HCT116 (cell line): ENCODE data around the gene CARS1. TPM values are rescaled to one million over a fixed set of nuclear protein-coding genes. Genes with fewer than 3 reads are reported as not detected.

Source experiments
- ATAC-seq: fragments of 200-7000 bp; cut with Tn5 transposase; 2 replicates; pipeline ENCODE4 v1.9.1; 2020; ENCODE audit warnings: mild to moderate bottlenecking, moderate library complexity
- BruUV-seq: library from RNA; stranded (reverse); fragments of 400-500 nt; replicated peaks from 2 replicates; lab custom pipeline; 2021; lab: Mats Ljungman, UMichigan
- CTCF ChIA-PET: fragments of 300-600 bp; sonication (Branson Sonifier 250); formaldehyde crosslinking; loops from one replicate; lab custom pipeline; 2021; ENCODE audit warnings: antibody characterized with exemption; lab: Charles Lee
- POLR2A ChIA-PET: fragments of 300-600, 350-600 bp; sonication (Branson Sonifier 250); formaldehyde crosslinking; loops from one replicate; lab custom pipeline; 2021; ENCODE audit warnings: antibody characterized with exemption; lab: Charles Lee
- RAD21 ChIA-PET, 2 experiments: fragments of 300-600 bp; sonication (Branson Sonifier 250); formaldehyde crosslinking; loops; one replicate each; lab custom pipeline; 2023; ENCODE audit warnings: low total read pairs in 2 of 2; ENCODE audit not compliant: uncharacterized antibody in 2 of 2, unreplicated experiment in 2 of 2, low non-redundant PET in 1 of 2; lab: Charles Lee
- DNase-seq: peaks from one replicate; pipeline ENCODE4 v3.0.0-alpha.2; 2010; ENCODE audit warnings: low read depth, low spot score
- H2AFZ ChIP-seq: fragments of 200-600 bp; shearing (Covaris generic), sonication (generic); 2 replicates; pipeline ENCODE4 v1.6.1; 2017; ENCODE audit warnings: low read depth, mixed run types, mixed read lengths, antibody characterized with exemption, low read length; ENCODE audit not compliant: poor library complexity, severe bottlenecking
- H3K27ac ChIP-seq: 2 replicates; pipeline ENCODE4 v1.5.1; 2012; ENCODE audit warnings: low read depth, low read length
- H3K27me3 ChIP-seq: fragments of 200-600 bp; sonication (generic); 2 replicates; pipeline ENCODE4 v1.6.1; 2016; ENCODE audit warnings: mixed run types, low read length, mixed read lengths; ENCODE audit not compliant: insufficient read depth
- H3K36me3 ChIP-seq, 2 experiments: fragments of 200-500 bp in 1 of 2; fragments of 200-600 bp in 1 of 2; sonication (Bioruptor generic) in 1 of 2; sonication (generic) in 1 of 2; 2 replicates each; pipeline versions ENCODE4 v1.5.1 to v1.6.1; 2014 to 2016; ENCODE audit warnings: low read length in 2 of 2, inconsistent platforms in 1 of 2, mixed read lengths in 1 of 2, mixed run types in 1 of 2; ENCODE audit not compliant: insufficient read depth in 2 of 2, control insufficient read depth in 1 of 2
- H3K4me1 ChIP-seq, 2 experiments: fragments of 200-600 bp in 1 of 2; sonication (generic) in 1 of 2; 2 replicates each; pipeline versions ENCODE4 v1.5.1 to v1.6.1; 2012 to 2017; ENCODE audit warnings: low read length in 2 of 2, inconsistent platforms in 1 of 2, mild to moderate bottlenecking in 1 of 2, mixed read lengths in 1 of 2, mixed run types in 1 of 2, moderate library complexity in 1 of 2; ENCODE audit not compliant: insufficient read depth in 2 of 2, control insufficient read depth in 1 of 2
- H3K4me2 ChIP-seq: fragments of 200-600 bp; sonication (generic); 2 replicates; pipeline ENCODE4 v1.6.1; 2017; ENCODE audit warnings: mixed run types, low read length, mixed read lengths
- H3K4me3 ChIP-seq, 2 experiments: fragments of 200-600 bp in 1 of 2; sonication (generic) in 1 of 2; replicated peaks in 1 of 2; 2 replicates each; pipeline ENCODE4 v1.5.1; 2011 to 2016; ENCODE audit warnings: low read length in 2 of 2, control low read depth in 1 of 2, low read depth in 1 of 2, mild to moderate bottlenecking in 1 of 2, mixed read lengths in 1 of 2, mixed run types in 1 of 2
- H3K79me2 ChIP-seq: fragments of 200-600 bp; sonication (generic); 2 replicates; pipeline ENCODE4 v1.6.1; 2017; ENCODE audit warnings: mild to moderate bottlenecking, mixed run types, low read length, moderate library complexity, mixed read lengths; ENCODE audit not compliant: insufficient read depth
- H3K9ac ChIP-seq: fragments of 200-600 bp; sonication (generic); 2 replicates; pipeline ENCODE4 v1.6.1; 2016; ENCODE audit warnings: low read length, mixed read lengths
- H3K9me2 ChIP-seq: fragments of 200-600 bp; sonication (generic), shearing (Covaris generic); 2 replicates; pipeline ENCODE4 v1.6.1; 2017; ENCODE audit warnings: mixed run types, mild to moderate bottlenecking, moderate library complexity; ENCODE audit not compliant: insufficient read depth
- H3K9me3 ChIP-seq, 2 experiments: fragments of 200-500 bp in 1 of 2; fragments of 200-600 bp in 1 of 2; sonication (Bioruptor generic) in 1 of 2; sonication (generic) in 1 of 2; 2 replicates each; pipeline ENCODE4 v1.6.1; 2014 to 2017; ENCODE audit warnings: low read length in 2 of 2, mixed read lengths in 2 of 2, inconsistent platforms in 1 of 2, low read depth in 1 of 2, mild to moderate bottlenecking in 1 of 2, mixed run types in 1 of 2, moderate library complexity in 1 of 2; ENCODE audit not compliant: control insufficient read depth in 1 of 2, insufficient read depth in 1 of 2
- H4K20me1 ChIP-seq: fragments of 200-600 bp; sonication (generic), shearing (Covaris generic); 2 replicates; pipeline ENCODE4 v1.6.1; 2017; ENCODE audit warnings: mixed run types, mild to moderate bottlenecking, moderate library complexity; ENCODE audit not compliant: insufficient read depth
- CBX3 ChIP-seq: IDR thresholded peaks from 2 replicates; pipeline ENCODE4 v1.6.1; 2012; ENCODE audit warnings: low read depth
- CTCF ChIP-seq, 3 experiments: fragments of 200-600 bp in 1 of 3; sonication (generic) in 1 of 3; IDR thresholded peaks in 2 of 3; conservative IDR thresholded peaks in 1 of 3; 2 replicates each; pipeline ENCODE4 v1.5.1; 2012 to 2017; ENCODE audit warnings: low read depth in 2 of 3, low read length in 2 of 3, antibody characterized with exemption in 1 of 3, borderline replicate concordance in 1 of 3, control low read depth in 1 of 3, mild to moderate bottlenecking in 1 of 3, mixed read lengths in 1 of 3, mixed run types in 1 of 3, moderate library complexity in 1 of 3; ENCODE audit not compliant: insufficient read depth in 1 of 3
- EZH2phosphoT487 ChIP-seq: fragments of 200-600 bp; IDR thresholded peaks from 2 replicates; pipeline ENCODE4 v1.6.1; 2018; ENCODE audit warnings: antibody characterized with exemption, borderline replicate concordance
- FOSL1 ChIP-seq: IDR thresholded peaks from 2 replicates; pipeline ENCODE4 v1.6.1; 2012; ENCODE audit warnings: low read depth
- JUND ChIP-seq: IDR thresholded peaks from 2 replicates; pipeline ENCODE4 v1.6.1; 2012
- MAX ChIP-seq: IDR thresholded peaks from 2 replicates; pipeline ENCODE4 v1.6.1; 2012
- POLR2A ChIP-seq: IDR thresholded peaks from 2 replicates; pipeline ENCODE4 v1.7.0; 2011; ENCODE audit warnings: borderline replicate concordance; ENCODE audit not compliant: insufficient read depth, insufficient read length; ENCODE audit errors: extremely low read depth
- POLR2AphosphoS5 ChIP-seq: IDR thresholded peaks from 2 replicates; pipeline ENCODE4 v1.6.1; 2011; ENCODE audit warnings: mild to moderate bottlenecking, low read depth, low read length, moderate library complexity
- RAD21 ChIP-seq: IDR thresholded peaks from 2 replicates; pipeline ENCODE4 v1.6.1; 2012; ENCODE audit warnings: low read depth, mild to moderate bottlenecking
- intact Hi-C: fragments of 100-400 bp; cut with micrococcal nuclease; formaldehyde crosslinking; loops from 2 replicates; pipeline ENCODE4 v1.10.0; 2022
- total RNA-seq: library from RNA; stranded (reverse); gene quantifications from one replicate; pipeline ENCODE4 v1.2.1, GENCODE V29; 2021; ENCODE audit not compliant: unreplicated experiment

The CARS1 gene
- total RNA-seq, 1 experiment from 2014 or later, result 124 TPM

DNA sequence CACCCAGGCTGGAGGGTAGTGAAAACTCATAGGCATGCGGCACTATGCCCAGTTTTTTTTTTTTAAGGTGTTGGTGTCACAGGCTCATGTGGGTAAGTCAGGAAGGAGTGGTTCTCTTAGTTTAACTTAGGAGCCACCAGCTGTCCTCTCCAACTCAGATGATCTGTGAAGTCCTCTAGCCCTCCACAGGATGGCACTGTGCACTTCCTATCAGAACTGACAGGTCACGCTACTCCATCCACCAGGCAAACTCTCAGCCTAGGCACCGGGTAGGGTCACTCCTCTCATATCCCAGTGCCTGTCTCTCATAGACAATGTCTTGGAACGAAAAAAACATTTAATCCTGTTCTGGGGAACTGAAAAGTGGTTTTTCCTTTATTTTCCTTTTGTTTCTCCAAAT, 81.6 kb downstream of the CARS1 start:
- ATAC-seq (peak; percentile 96), DNase-seq (peak; percentile 36)
- H2AFZ ChIP-seq, result no peak overlapping the region
- ChIA-PET POLR2A (no interaction called here), CTCF (interaction anchor here (0.8 to 1.9 kb wide), 4 partner anchors 22 to 116 kb away, joined by 3 to 5 read pairs (median 4); no protein-coding TSS in a partner anchor), RAD21 (no interaction called here)
- H3K9ac ChIP-seq, result no peak overlapping the region
- no peaks in the 10 kb centered on the region for H3K27me3 ChIP-seq
- H3K4me3 ChIP-seq, result no peak overlapping the region
- no TSS peak for BruUV-seq
- no peaks in the 10 kb centered on the region for H3K4me1 ChIP-seq
- no peak overlapping the region for H3K4me2 ChIP-seq
- no peaks in the 10 kb centered on the region for H3K9me2 ChIP-seq
- peaks cover 47 to 71% of the 10 kb centered on the region in 2 experiments for H3K36me3 ChIP-seq
- intact Hi-C loops, result loop anchor here (2.0 kb wide), 2 partner anchors 115 to 241 kb away; no protein-coding TSS in a partner anchor
- no peaks in the 10 kb centered on the region for H3K9me3 ChIP-seq
- no peak overlapping the region for H3K27ac ChIP-seq
- peaks cover 29% of the 10 kb centered on the region for H4K20me1 ChIP-seq
- H3K79me2 ChIP-seq, result peaks cover 99% of the 10 kb centered on the region
- peak; percentile 51 for TF ChIP-seq RAD21
- TF ChIP-seq POLR2A, result no peak
- TF ChIP-seq CTCF (IDR thresholded peaks at IDR 0.05 in 2 of 3, conservative IDR thresholded peaks at IDR 0.05 in 1 of 3; ENCODE audit: borderline replicate concordance in 1 of 3, insufficient read depth in 1 of 3, low read depth in 2 of 3, low read length in 2 of 3), result peak; percentile 55 to 62 (median 59)

GRCh38 chr11:2974272-2974671, 83.0 kb downstream of the CARS1 start:
- Histone ChIP-seq H3K27ac (no peak overlapping the region), H3K36me3 (peaks cover 58 to 85% of the 10 kb centered on the region in 2 experiments), H4K20me1 (peaks cover 28% of the 10 kb centered on the region), H3K4me2 (no peak overlapping the region), H3K4me1 (no peaks in the 10 kb centered on the region), H3K9ac (no peak overlapping the region), H3K9me3 (no peaks in the 10 kb centered on the region), H3K79me2 (peaks cover 99% of the 10 kb centered on the region), H2AFZ (no peak overlapping the region), H3K9me2 (no peaks in the 10 kb centered on the region), H3K4me3 (no peak overlapping the region), H3K27me3 (no peaks in the 10 kb centered on the region)
- no TSS peak for BruUV-seq
- intact Hi-C loops, result loop anchor here (2.0 kb wide), 2 partner anchors 117 to 243 kb away; no protein-coding TSS in a partner anchor
- ChIA-PET RAD21 (no interaction called here), CTCF (interaction anchor here (1.8 to 1.9 kb wide), 2 partner anchors 24 to 118 kb away, joined by 4 to 5 read pairs; no protein-coding TSS in a partner anchor), POLR2A (no interaction called here)
- ATAC-seq, result no peak
- DNase-seq, result no peak
- TF ChIP-seq CBX3 (no peak), POLR2AphosphoS5 (no peak), FOSL1 (no peak), MAX (no peak), EZH2phosphoT487 (no peak), JUND (no peak)
